Measurements from ENCODE around the gene PDK1.

PDK1 gene

DNA sequence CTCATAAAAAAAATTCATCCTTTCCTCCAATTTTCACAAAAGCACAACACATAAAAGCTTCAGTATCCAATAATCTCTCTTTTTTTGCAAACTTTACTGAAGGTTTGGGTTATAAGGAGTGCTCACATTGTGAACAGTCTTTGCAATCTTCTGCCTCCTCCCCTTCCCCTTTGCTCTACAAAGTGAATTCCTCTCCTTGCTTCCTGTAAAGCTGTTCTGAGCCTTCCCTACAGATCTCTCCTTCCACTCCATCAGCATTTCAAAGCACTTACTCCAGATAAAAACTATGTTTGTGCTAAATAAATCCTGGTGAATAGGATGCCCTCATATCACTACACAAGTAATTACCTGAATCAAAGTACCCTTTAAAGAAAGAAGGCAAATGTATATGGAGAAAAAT lies 4.6 kb upstream of the PDK1 start:
- TF ChIP-seq POLR2AphosphoS5 (IDR thresholded peaks at IDR 0.05; ENCODE audit: low read depth, low read length) (no peak), TAF1 (IDR thresholded peaks at IDR 0.05; ENCODE audit: borderline replicate concordance, insufficient read depth, low read length) (no peak)

DNA sequence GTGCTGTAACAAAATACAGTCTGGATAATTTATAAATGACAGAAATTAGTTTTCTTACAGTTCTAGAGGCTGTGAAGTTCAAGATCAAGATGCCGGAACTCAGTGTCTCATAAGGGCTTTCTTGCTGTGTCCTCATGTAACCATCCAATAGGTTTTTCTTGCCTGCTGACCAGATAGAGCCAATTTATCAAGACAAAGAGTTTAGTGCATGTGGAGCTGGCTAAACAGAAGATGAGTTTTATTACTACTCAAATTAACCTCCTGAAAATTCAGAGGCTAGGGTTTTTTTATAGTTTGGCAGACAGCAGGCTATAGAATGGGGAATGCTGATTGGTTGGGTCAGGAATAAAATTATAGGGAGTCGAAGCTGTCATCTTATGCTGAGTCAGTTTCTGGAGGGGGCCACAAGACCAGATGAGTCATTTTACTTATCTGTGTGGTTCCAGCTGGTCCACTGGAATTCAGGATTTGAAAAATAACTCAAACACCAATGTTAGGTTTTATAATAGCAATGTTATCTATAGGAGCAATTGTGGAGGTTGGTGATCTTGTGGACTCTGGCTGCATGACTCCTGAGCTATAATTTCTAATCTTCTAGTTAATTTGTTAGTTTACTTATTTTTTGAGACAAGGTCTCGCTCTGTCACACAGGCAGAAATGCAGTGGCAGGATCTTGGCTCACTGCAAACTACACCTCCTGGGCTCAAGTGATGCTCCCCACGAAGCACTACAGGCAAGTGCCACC lies 3.2 kb upstream of the PDK1 start:
- no peak for TF ChIP-seq POLR2AphosphoS5 (IDR thresholded peaks at IDR 0.05; ENCODE audit: low read depth, low read length)
- TF ChIP-seq FOXP2 (optimal IDR thresholded peaks at IDR 0.05; ENCODE audit: borderline replicate concordance, extremely low read depth, extremely low read length, insufficient read depth): no peak
- no peak for TF ChIP-seq TAF1 (IDR thresholded peaks at IDR 0.05; ENCODE audit: borderline replicate concordance, insufficient read depth, low read length)
- no peak for TF ChIP-seq SIN3A (IDR thresholded peaks at IDR 0.05; ENCODE audit: borderline replicate concordance, insufficient read depth, low read length)
- TF ChIP-seq, protein P1, sequence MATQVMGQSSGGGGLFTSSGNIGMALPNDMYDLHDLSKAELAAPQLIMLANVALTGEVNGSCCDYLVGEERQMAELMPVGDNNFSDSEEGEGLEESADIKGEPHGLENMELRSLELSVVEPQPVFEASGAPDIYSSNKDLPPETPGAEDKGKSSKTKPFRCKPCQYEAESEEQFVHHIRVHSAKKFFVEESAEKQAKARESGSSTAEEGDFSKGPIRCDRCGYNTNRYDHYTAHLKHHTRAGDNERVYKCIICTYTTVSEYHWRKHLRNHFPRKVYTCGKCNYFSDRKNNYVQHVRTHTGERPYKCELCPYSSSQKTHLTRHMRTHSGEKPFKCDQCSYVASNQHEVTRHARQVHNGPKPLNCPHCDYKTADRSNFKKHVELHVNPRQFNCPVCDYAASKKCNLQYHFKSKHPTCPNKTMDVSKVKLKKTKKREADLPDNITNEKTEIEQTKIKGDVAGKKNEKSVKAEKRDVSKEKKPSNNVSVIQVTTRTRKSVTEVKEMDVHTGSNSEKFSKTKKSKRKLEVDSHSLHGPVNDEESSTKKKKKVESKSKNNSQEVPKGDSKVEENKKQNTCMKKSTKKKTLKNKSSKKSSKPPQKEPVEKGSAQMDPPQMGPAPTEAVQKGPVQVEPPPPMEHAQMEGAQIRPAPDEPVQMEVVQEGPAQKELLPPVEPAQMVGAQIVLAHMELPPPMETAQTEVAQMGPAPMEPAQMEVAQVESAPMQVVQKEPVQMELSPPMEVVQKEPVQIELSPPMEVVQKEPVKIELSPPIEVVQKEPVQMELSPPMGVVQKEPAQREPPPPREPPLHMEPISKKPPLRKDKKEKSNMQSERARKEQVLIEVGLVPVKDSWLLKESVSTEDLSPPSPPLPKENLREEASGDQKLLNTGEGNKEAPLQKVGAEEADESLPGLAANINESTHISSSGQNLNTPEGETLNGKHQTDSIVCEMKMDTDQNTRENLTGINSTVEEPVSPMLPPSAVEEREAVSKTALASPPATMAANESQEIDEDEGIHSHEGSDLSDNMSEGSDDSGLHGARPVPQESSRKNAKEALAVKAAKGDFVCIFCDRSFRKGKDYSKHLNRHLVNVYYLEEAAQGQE (IDR thresholded peaks at IDR 0.05; ENCODE audit: insufficient read depth in 1 of 2, low read depth in 2 of 2, low read length in 2 of 2): no peak

DNA sequence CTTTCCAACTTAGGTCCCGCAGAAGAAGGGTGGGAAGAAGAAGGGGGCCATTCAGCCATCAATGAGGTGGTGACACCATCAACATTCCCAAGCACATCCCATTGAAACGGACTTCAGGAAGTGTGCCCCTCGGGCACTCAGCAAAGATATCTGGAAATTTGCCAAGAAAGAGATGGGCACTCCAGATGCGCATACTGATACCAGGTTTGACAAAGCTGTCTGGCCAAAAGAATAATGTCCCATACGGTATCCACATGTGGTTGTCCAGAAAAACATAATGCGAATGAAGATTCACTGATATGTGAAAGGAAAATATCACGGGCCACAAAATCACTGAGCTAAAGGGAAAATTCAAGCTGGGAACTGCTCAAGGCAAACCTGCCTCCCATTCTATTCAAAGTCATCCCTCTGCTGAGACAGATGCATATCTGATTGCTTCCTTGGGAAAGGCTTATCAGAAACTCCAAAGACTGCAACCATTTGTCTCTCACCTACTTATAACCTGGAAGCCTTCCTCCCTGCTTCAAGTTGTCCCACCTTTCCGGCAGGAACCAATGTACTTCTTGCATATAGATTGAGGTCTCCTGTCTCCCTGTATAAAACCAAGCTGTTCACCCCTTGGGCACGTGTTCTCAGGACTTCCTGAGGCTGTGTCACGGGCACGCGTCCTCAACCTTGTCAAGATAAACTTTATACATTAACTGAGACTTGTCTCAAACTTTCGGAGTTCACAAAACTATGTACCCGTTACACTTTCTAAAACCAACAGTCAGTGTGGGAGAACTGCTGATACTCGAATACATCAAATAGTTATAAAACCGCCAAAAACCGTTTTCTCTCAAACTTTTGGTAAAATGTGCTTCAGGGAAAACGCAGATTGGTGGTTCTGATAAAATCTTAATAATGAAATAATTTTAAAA lies 1.3 kb upstream of the PDK1 start:
- TF ChIP-seq POLR2AphosphoS5 (IDR thresholded peaks at IDR 0.05; ENCODE audit: low read depth, low read length) (no peak), SIN3A (IDR thresholded peaks at IDR 0.05; ENCODE audit: borderline replicate concordance, insufficient read depth, low read length) (no peak), FOXP2 (optimal IDR thresholded peaks at IDR 0.05; ENCODE audit: borderline replicate concordance, extremely low read depth, extremely low read length, insufficient read depth) (no peak), TAF1 (IDR thresholded peaks at IDR 0.05; ENCODE audit: borderline replicate concordance, insufficient read depth, low read length) (no peak)
- TF ChIP-seq, protein P1 (IDR thresholded peaks at IDR 0.05; ENCODE audit: insufficient read depth in 1 of 2, low read depth in 2 of 2, low read length in 2 of 2): no peak

DNA sequence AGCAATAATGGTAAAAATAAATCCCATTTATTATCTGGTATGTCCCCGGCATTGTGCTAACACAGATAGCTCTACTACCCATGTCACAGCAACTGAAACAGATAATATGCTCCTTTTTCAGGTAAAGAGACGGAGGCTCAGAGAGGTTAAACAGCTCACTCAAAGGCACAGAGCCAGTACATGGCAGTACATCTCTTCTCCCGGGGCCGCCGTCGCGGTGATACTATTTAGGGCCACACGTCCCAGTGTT lies 693 bp upstream of the PDK1 start:
- TF ChIP-seq, protein P1 (IDR thresholded peaks at IDR 0.05; ENCODE audit: insufficient read depth in 1 of 2, low read depth in 2 of 2, low read length in 2 of 2): no peak
- no peak for TF ChIP-seq SIN3A (IDR thresholded peaks at IDR 0.05; ENCODE audit: borderline replicate concordance, insufficient read depth, low read length)
- TF ChIP-seq FOXP2 (optimal IDR thresholded peaks at IDR 0.05; ENCODE audit: borderline replicate concordance, extremely low read depth, extremely low read length, insufficient read depth): no peak
- no peak for TF ChIP-seq TAF1 (IDR thresholded peaks at IDR 0.05; ENCODE audit: borderline replicate concordance, insufficient read depth, low read length)
- no peak for TF ChIP-seq POLR2AphosphoS5 (IDR thresholded peaks at IDR 0.05; ENCODE audit: low read depth, low read length)

DNA sequence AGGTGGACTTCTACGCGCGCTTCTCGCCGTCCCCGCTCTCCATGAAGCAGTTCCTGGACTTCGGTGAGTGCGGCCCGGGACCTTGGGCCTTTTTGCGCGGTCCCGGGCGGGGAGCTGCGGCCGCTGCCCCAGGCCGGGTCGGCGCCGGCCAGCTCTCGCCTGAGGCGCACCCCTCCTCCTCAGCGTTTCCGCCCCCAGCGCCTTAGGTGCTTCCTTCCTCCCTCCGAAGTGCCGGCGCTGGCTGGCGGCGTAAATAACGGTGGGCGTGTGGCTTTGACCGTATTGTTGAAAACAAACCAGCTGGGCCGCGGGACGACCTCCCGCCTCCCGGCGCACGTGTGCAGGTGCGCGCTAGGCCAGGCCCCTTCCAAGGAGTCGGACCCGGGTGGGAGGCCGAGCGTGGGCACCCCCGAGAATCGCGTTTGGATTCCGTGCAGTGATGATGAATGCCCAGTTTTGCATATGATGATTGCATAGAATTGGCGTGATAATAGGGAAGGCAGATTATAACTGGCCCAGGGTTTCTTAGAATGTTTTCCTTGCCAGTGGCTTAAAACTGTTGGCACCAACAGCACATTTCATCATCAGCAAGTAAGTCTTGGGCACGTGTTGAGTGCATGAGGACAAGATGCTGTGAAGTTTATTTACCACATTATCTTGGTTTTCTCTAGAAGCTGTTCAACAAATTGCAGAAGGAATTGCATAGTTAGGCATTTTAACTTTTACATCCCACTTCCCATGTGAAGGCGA lies 569 bp downstream of the PDK1 start:
- TF ChIP-seq, protein P1 (IDR thresholded peaks at IDR 0.05; ENCODE audit: insufficient read depth in 1 of 2, low read depth in 2 of 2, low read length in 2 of 2): no peak
- no peak for TF ChIP-seq TAF1 (IDR thresholded peaks at IDR 0.05; ENCODE audit: borderline replicate concordance, insufficient read depth, low read length)
- peak; percentile 89 for TF ChIP-seq FOXP2 (optimal IDR thresholded peaks at IDR 0.05; ENCODE audit: borderline replicate concordance, extremely low read depth, extremely low read length, insufficient read depth)
- no peak for TF ChIP-seq POLR2AphosphoS5 (IDR thresholded peaks at IDR 0.05; ENCODE audit: low read depth, low read length)
- TF ChIP-seq SIN3A (IDR thresholded peaks at IDR 0.05; ENCODE audit: borderline replicate concordance, insufficient read depth, low read length): peak; percentile 84; the same call in 1 of the 2 replicates

All from PFSK-1 (cell line).